HUES64 (cell line): Measurements from ENCODE around the gene CSF2.
"Not testable (repeated sequence)": the region's sequence is repeated elsewhere in the genome, so short reads cannot be mapped to it uniquely, and the experiment has no call there.

ENCODE experiments used
- H3K27ac ChIP-seq: 2 replicates; pipeline ENCODE4 v1.7.0; 2013; ENCODE audit warnings: low read depth, low read length, inconsistent platforms
- H3K27me3 ChIP-seq: 2 replicates; pipeline ENCODE4 v1.6.1; 2013; ENCODE audit warnings: mild to moderate bottlenecking, low read length; ENCODE audit not compliant: insufficient read depth
- H3K36me3 ChIP-seq: 2 replicates; pipeline ENCODE4 v1.6.1; 2013; ENCODE audit warnings: mild to moderate bottlenecking, low read length; ENCODE audit not compliant: insufficient read depth
- H3K4me1 ChIP-seq: 2 replicates; pipeline ENCODE4 v1.6.1; 2013; ENCODE audit warnings: mild to moderate bottlenecking, low read length, moderate library complexity; ENCODE audit not compliant: insufficient read depth
- H3K4me3 ChIP-seq: 2 replicates; pipeline ENCODE4 v1.5.1; 2013; ENCODE audit warnings: mild to moderate bottlenecking, low read length, moderate library complexity
- H3K9ac ChIP-seq: 2 replicates; pipeline ENCODE4 v1.6.1; 2013; ENCODE audit warnings: mild to moderate bottlenecking, low read depth, low read length
- H3K9me3 ChIP-seq: 2 replicates; pipeline ENCODE4 v1.6.1; 2013; ENCODE audit warnings: low read depth, low read length; ENCODE audit not compliant: insufficient read depth
- WGBS: fragments of 150-250, 120-280 bp; methylation state at CpG from one replicate; pipeline ENCODE4 v1.1.7; 2013; ENCODE audit warnings: missing lambda C conversion rate; 5-methylcytosine and 5-hydroxymethylcytosine counted together

CSF2 gene

GRCh38 chr5:132103969-132104391 is 30.4 kb downstream of the CSF2 start:
- WGBS: 90% methylated on average over 6 of the region's 6 CpGs
- Histone ChIP-seq H3K27ac (no peak overlapping the region), H3K9ac (no peak overlapping the region), H3K27me3 (no peaks in the 10 kb centered on the region), H3K4me3 (no peak overlapping the region), H3K9me3 (no peaks in the 10 kb centered on the region), H3K4me1 (no peaks in the 10 kb centered on the region), H3K36me3 (no peaks in the 10 kb centered on the region)

DNA sequence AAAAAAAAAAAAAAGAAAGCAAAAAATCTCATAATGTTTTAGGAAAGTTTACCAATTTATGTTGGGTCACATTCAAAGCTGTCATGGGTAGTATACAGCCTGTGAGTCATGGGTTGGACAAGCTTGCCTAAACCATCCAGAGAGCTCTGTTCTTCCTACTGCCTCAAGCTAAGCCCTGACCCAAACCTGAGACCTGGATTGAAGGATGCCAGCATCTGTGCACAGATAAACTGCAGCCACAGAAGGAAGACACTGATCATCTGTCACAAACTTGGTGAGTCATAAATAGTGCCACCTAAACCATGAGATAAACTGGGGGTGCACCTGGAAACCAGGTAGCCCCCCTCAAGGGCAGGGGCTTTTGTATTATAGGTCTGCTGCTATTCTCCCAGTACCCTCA is 31.0 kb downstream of the CSF2 start:
- H3K4me3 ChIP-seq: no peak overlapping the region
- no peaks in the 10 kb centered on the region for H3K9me3 ChIP-seq
- no peaks in the 10 kb centered on the region for H3K36me3 ChIP-seq
- H3K4me1 ChIP-seq: no peaks in the 10 kb centered on the region
- no peak overlapping the region for H3K27ac ChIP-seq
- H3K27me3 ChIP-seq: no peaks in the 10 kb centered on the region
- H3K9ac ChIP-seq: no peak overlapping the region

DNA sequence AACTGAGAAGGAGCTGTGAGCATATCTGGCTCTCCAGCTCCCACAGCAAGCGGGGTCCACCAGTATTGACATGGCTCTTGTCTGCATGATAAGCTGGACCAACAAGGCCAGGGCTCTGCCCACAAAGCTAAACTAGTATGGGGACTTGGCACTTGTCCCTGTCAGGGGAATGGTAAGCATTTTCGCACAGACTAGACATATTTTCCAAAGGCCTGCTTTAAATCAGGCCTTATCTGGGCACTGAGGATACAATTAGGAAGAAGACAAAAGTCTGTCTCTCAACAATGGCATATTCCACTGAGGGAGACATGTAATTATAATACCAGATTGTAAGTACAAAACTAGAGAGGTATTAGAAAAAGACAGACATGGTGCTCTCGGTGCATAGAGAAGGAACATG is 32.1 kb downstream of the CSF2 start:
- Histone ChIP-seq H3K36me3 (no peaks in the 10 kb centered on the region), H3K9me3 (no peaks in the 10 kb centered on the region), H3K9ac (no peak overlapping the region), H3K4me1 (no peaks in the 10 kb centered on the region), H3K27me3 (no peaks in the 10 kb centered on the region), H3K4me3 (no peak overlapping the region), H3K27ac (no peak overlapping the region)
- 90% methylated on average over 3 of the region's 3 CpGs for WGBS

DNA sequence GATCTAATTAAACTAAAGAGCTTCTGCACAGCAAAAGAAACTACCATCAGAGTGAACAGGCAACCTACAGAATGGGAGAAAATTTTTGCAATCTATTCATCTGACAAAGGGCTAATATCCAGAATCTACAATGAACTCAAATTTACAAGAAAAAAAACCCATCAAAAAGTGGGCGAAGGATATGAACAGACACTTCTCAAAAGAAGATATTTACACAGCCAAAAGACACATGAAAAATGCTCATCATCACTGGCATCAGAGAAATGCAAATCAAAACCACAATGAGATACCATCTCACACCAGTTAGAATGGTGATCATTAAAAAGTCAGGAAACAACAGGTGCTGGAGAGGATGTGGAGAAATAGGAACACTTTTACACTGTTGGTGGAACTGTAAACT is 34.9 kb downstream of the CSF2 start:
- not testable (repeated sequence) for H3K4me3 ChIP-seq, H3K9me3 ChIP-seq, H3K36me3 ChIP-seq, H3K9ac ChIP-seq, H3K4me1 ChIP-seq, H3K27ac ChIP-seq, H3K27me3 ChIP-seq
- 91% methylated on average over 1 of the region's 1 CpG for WGBS

DNA sequence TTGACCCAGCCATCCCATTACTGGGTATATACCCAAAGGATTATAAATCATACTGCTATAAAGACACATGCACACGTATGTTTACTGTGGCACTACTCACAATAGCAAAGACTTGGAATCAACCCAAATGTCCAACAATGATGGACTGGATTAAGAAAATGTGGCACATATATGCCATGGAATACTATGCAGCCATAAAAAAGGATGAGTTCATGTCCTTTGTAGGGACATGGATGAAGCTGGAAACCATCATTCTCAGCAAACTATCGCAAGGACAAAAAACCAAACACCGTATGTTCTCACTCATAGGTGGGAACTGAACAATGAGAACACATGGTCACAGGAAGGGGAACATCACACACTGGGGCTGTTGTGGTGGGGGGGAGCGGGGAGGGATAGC is 35.4 kb downstream of the CSF2 start:
- not testable (repeated sequence) for H3K27ac ChIP-seq, H3K36me3 ChIP-seq, H3K4me1 ChIP-seq, H3K9me3 ChIP-seq, H3K9ac ChIP-seq, H3K27me3 ChIP-seq, H3K4me3 ChIP-seq
- 87% methylated on average over 3 of the region's 4 CpGs for WGBS

- Histone ChIP-seq H3K9ac (no peak overlapping the region), H3K27ac (no peak overlapping the region), H3K4me3 (no peak overlapping the region), H3K9me3 (no peaks in the 10 kb centered on the region), H3K27me3 (no peaks in the 10 kb centered on the region), H3K4me1 (no peaks in the 10 kb centered on the region), H3K36me3 (no peaks in the 10 kb centered on the region)
- 95% methylated on average over 3 of the region's 3 CpGs for WGBS
These were observed 36.0 kb downstream of the CSF2 start for GRCh38 chr5:132109494-132110053.

DNA sequence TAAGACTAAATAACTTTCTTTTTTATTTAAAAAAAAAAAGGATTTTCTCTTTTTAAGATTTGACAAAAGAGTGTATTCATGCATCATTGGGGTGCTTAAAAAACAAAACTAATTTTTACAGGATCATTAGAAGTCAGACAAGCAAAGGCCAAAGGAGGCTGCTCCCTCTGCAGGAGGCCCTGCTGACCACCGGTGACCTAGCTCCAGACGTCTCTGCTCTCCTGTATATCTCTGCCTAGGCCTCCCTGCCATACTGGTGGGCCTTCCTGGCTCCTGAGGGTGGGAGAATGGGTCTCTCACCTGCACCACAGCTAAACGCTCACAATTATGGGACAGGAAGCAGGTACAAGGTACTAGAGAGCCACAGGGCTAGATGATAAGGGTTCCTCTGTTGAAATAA is 36.6 kb downstream of the CSF2 start:
- WGBS: 78% methylated on average over 3 of the region's 3 CpGs
- no peaks in the 10 kb centered on the region for H3K9me3 ChIP-seq
- no peak overlapping the region for H3K27ac ChIP-seq
- no peak overlapping the region for H3K9ac ChIP-seq
- no peak overlapping the region for H3K4me3 ChIP-seq
- no peaks in the 10 kb centered on the region for H3K27me3 ChIP-seq
- no peaks in the 10 kb centered on the region for H3K4me1 ChIP-seq
- H3K36me3 ChIP-seq: no peaks in the 10 kb centered on the region

- Histone ChIP-seq H3K36me3 (no peaks in the 10 kb centered on the region), H3K9ac (no peak overlapping the region), H3K4me3 (no peak overlapping the region), H3K9me3 (no peaks in the 10 kb centered on the region), H3K27me3 (no peaks in the 10 kb centered on the region), H3K27ac (no peak overlapping the region), H3K4me1 (no peaks in the 10 kb centered on the region)
These were observed 37.3 kb downstream of the CSF2 start for GRCh38 chr5:132110930-132111329.

DNA sequence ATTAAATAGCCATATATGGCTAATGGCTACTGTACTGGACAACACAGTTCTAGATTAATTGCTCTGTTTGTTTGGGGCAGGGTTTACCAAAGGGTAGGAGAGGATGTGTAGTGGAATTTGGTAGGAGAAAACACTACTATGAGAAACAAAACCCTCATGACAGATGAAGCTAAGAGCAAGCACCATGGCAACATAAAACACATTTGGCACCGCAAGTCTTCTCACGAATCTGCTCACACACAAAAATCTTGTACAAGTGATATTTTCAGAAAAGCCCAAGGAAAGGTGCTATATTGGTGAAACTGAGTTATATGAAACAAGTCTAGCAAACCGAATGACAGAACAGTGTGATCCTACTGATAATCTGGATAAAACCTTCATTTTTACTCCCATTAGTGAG is 38.5 kb downstream of the CSF2 start:
- Histone ChIP-seq H3K9me3 (no peaks in the 10 kb centered on the region), H3K27me3 (no peaks in the 10 kb centered on the region), H3K4me3 (no peak overlapping the region), H3K9ac (no peak overlapping the region), H3K27ac (no peak overlapping the region), H3K36me3 (no peaks in the 10 kb centered on the region), H3K4me1 (no peaks in the 10 kb centered on the region)
- 95% methylated on average over 3 of the region's 3 CpGs for WGBS

- H3K4me1 ChIP-seq: no peaks in the 10 kb centered on the region
- no peaks in the 10 kb centered on the region for H3K36me3 ChIP-seq
- WGBS: 81% methylated on average over 4 of the region's 4 CpGs
- H3K9me3 ChIP-seq: no peaks in the 10 kb centered on the region
- no peak overlapping the region for H3K9ac ChIP-seq
- H3K4me3 ChIP-seq: no peak overlapping the region
- no peak overlapping the region for H3K27ac ChIP-seq
- H3K27me3 ChIP-seq: no peaks in the 10 kb centered on the region
These were observed 40.8 kb downstream of the CSF2 start for GRCh38 chr5:132114150-132115121.

GRCh38 chr5:132115375-132115774 is 41.8 kb downstream of the CSF2 start:
- Histone ChIP-seq H3K9ac (no peak overlapping the region), H3K9me3 (no peaks in the 10 kb centered on the region), H3K36me3 (no peaks in the 10 kb centered on the region), H3K4me1 (no peaks in the 10 kb centered on the region), H3K27me3 (no peaks in the 10 kb centered on the region), H3K27ac (no peak overlapping the region), H3K4me3 (no peak overlapping the region)
- WGBS: 98% methylated on average over 1 of the region's 1 CpG
